Measurements from ENCODE around the gene TMEM245. TPM values are rescaled to one million over a fixed set of nuclear protein-coding genes. Genes with fewer than 3 reads are reported as not detected.

Gene TMEM245
- total and polyA plus RNA-seq, 2 donors (not counting 1 experiment from before 2014, with no cell fraction given): 48.2 to 48.8 TPM

DNA sequence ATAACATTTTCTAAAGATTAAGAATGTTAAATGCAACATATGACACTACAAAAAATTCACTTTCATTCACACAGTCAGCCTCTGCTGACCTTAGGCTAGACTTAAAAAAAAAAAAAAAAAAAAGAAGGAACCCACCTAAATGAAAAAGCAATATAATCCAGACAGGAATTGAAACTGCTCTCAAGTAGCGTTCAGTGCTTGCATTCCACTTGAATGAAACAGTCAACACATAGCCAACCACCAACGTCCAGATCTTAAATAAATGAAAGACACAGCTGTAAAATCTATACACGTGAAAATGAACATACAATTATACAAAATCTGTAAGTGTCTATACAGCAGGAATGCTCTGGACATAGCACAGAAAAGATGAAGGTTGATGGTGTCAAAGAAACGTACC, 11.4 kb downstream of the TMEM245 start:
- H3K27me3 ChIP-seq (ENCODE audit: control insufficient read depth, insufficient read depth, low read length): no peaks in the 10 kb centered on the region
- peaks cover 18% of the 10 kb centered on the region for H3K4me1 ChIP-seq (ENCODE audit: control insufficient read depth, extremely low read depth, insufficient read depth, low read length)
- peaks cover 77% of the 10 kb centered on the region for H3K79me2 ChIP-seq (ENCODE audit: control insufficient read depth, insufficient read depth, low read length)
- H3K4me3 ChIP-seq (replicated peaks in 1 of 4; ENCODE audit: control extremely low read depth in 1 of 4, insufficient read depth in 1 of 4, low read depth in 3 of 4, low read length in 4 of 4): peak overlapping the region in 3 of 4 experiments; percentile 22 to 38 (median 24)
- peak overlapping the region; percentile 70 for H3K27ac ChIP-seq (ENCODE audit: insufficient read depth, low read length)
- no peaks in the 10 kb centered on the region for H4K20me1 ChIP-seq (ENCODE audit: control insufficient read depth, extremely low read depth, insufficient read depth, low read length)
- DNase-seq (ENCODE audit: low read depth in 2 of 2): peak; percentile 56 to 81
- no peaks in the 10 kb centered on the region for H3K9me3 ChIP-seq (ENCODE audit: control insufficient read depth, insufficient read depth, low read depth, low read length)
- H3K9ac ChIP-seq (ENCODE audit: insufficient read depth, low read length): no peak overlapping the region
- no peaks in the 10 kb centered on the region for H3K36me3 ChIP-seq (ENCODE audit: control insufficient read depth, insufficient read depth, low read length)
- TF ChIP-seq, protein P1, sequence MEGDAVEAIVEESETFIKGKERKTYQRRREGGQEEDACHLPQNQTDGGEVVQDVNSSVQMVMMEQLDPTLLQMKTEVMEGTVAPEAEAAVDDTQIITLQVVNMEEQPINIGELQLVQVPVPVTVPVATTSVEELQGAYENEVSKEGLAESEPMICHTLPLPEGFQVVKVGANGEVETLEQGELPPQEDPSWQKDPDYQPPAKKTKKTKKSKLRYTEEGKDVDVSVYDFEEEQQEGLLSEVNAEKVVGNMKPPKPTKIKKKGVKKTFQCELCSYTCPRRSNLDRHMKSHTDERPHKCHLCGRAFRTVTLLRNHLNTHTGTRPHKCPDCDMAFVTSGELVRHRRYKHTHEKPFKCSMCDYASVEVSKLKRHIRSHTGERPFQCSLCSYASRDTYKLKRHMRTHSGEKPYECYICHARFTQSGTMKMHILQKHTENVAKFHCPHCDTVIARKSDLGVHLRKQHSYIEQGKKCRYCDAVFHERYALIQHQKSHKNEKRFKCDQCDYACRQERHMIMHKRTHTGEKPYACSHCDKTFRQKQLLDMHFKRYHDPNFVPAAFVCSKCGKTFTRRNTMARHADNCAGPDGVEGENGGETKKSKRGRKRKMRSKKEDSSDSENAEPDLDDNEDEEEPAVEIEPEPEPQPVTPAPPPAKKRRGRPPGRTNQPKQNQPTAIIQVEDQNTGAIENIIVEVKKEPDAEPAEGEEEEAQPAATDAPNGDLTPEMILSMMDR (conservative IDR thresholded peaks at IDR 0.05 in 1 of 2, IDR thresholded peaks at IDR 0.05 in 1 of 2; ENCODE audit: low read depth in 1 of 2, low read length in 2 of 2): no peak
- TF ChIP-seq EZH2 (IDR thresholded peaks at IDR 0.05; ENCODE audit: low read length, missing control alignments): no peak
- peak overlapping the region; percentile 67 for H3K4me2 ChIP-seq (ENCODE audit: extremely low read depth, insufficient read depth, low read length)
- H2AFZ ChIP-seq (ENCODE audit: low read length): no peak overlapping the region

DNA sequence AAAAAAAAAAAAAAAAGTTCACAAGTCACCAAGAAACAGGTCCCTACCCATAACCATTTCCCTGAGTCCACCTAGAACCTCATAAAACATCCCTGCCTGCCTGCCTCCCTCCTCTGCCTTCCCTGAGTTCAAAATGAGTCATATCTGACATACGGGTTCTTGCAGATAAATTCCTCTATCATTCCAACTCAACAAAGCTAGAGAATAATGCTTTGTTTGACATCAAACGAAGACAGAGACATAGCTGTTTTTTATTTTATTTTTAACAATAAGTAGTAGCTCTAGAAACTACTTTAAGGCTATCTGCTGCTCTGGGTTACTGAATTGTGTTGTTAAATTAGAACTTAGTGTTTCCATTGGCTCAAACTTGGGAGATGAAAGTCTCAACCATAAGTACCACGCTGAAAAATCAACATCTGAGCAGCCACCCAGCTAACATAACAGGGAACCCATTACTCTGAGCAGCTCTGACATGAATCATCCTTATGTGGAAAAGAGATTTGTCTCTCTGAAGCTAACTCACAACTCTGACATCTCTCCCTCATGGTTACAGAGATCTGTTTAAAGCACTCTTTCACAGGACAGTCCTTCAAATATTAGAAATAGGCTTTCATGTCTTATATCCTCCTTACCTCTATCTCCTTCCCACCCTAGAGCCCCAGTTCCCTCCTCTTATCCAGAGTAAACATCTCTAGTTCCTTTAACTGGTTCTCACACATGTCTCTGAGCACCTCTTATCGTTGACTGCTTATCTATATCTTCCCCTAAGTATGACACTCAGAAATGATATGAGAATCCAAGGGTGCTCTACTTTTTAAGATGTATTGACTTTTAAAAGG, 12.1 kb downstream of the TMEM245 start:
- H3K79me2 ChIP-seq (ENCODE audit: control insufficient read depth, insufficient read depth, low read length): peaks cover 78% of the 10 kb centered on the region
- peak overlapping the region in 3 of 4 experiments; percentile 22 to 38 (median 24) for H3K4me3 ChIP-seq (replicated peaks in 1 of 4; ENCODE audit: control extremely low read depth in 1 of 4, insufficient read depth in 1 of 4, low read depth in 3 of 4, low read length in 4 of 4)
- H3K9ac ChIP-seq (ENCODE audit: insufficient read depth, low read length): no peak overlapping the region
- no peak for TF ChIP-seq EZH2 (IDR thresholded peaks at IDR 0.05; ENCODE audit: low read length, missing control alignments)
- TF ChIP-seq, protein P1 (conservative IDR thresholded peaks at IDR 0.05 in 1 of 2, IDR thresholded peaks at IDR 0.05 in 1 of 2; ENCODE audit: low read depth in 1 of 2, low read length in 2 of 2): no peak
- H3K27ac ChIP-seq (ENCODE audit: insufficient read depth, low read length): peak overlapping the region; percentile 70
- H3K36me3 ChIP-seq (ENCODE audit: control insufficient read depth, insufficient read depth, low read length): no peaks in the 10 kb centered on the region
- DNase-seq (ENCODE audit: low read depth in 2 of 2): peak; percentile 62 to 84
- H3K4me1 ChIP-seq (ENCODE audit: control insufficient read depth, extremely low read depth, insufficient read depth, low read length): peaks cover 18% of the 10 kb centered on the region
- no peak overlapping the region for H2AFZ ChIP-seq (ENCODE audit: low read length)
- H3K4me2 ChIP-seq (ENCODE audit: extremely low read depth, insufficient read depth, low read length): peak overlapping the region; percentile 67
- no peaks in the 10 kb centered on the region for H3K27me3 ChIP-seq (ENCODE audit: control insufficient read depth, insufficient read depth, low read length)
- H3K9me3 ChIP-seq (ENCODE audit: control insufficient read depth, insufficient read depth, low read depth, low read length): no peaks in the 10 kb centered on the region
- no peaks in the 10 kb centered on the region for H4K20me1 ChIP-seq (ENCODE audit: control insufficient read depth, extremely low read depth, insufficient read depth, low read length)

DNA sequence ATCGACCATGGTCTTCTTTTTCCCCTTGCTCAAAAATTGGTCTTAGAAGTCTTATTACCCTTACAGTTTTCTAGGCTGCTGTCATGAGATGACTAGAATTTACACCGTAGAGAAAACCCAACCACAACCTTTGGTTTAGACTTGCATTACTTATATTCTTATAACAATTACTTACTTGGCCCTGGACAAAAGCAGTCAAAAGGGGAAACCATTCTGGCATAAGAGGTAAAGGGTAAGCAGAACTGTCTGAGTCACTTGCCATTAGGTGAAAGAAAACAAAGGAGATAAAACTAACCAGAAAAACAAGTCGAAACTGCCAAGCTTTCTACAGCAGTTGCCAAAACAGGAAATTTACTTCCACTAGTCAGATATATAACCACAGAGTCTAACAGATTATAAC, 17.9 kb downstream of the TMEM245 start:
- H3K27me3 ChIP-seq (ENCODE audit: control insufficient read depth, insufficient read depth, low read length): no peaks in the 10 kb centered on the region

More for the DNA sequence above, 17.9 kb downstream of the TMEM245 start:
- Histone ChIP-seq H3K27ac (ENCODE audit: insufficient read depth, low read length) (no peak overlapping the region), H4K20me1 (ENCODE audit: control insufficient read depth, extremely low read depth, insufficient read depth, low read length) (no peaks in the 10 kb centered on the region), H3K9ac (ENCODE audit: insufficient read depth, low read length) (no peak overlapping the region), H3K4me1 (ENCODE audit: control insufficient read depth, extremely low read depth, insufficient read depth, low read length) (peaks cover 11% of the 10 kb centered on the region), H3K4me2 (ENCODE audit: extremely low read depth, insufficient read depth, low read length) (no peak overlapping the region), H3K79me2 (ENCODE audit: control insufficient read depth, insufficient read depth, low read length) (peaks cover 76% of the 10 kb centered on the region), H3K9me3 (ENCODE audit: control insufficient read depth, insufficient read depth, low read depth, low read length) (no peaks in the 10 kb centered on the region), H3K36me3 (ENCODE audit: control insufficient read depth, insufficient read depth, low read length) (no peaks in the 10 kb centered on the region), H2AFZ (ENCODE audit: low read length) (no peak overlapping the region), H3K4me3 (replicated peaks in 1 of 4; ENCODE audit: control extremely low read depth in 1 of 4, insufficient read depth in 1 of 4, low read depth in 3 of 4, low read length in 4 of 4) (no peak overlapping the region)
- TF ChIP-seq, protein P1 (conservative IDR thresholded peaks at IDR 0.05 in 1 of 2, IDR thresholded peaks at IDR 0.05 in 1 of 2; ENCODE audit: low read depth in 1 of 2, low read length in 2 of 2): no peak
- TF ChIP-seq EZH2 (IDR thresholded peaks at IDR 0.05; ENCODE audit: low read length, missing control alignments): no peak
- DNase-seq (ENCODE audit: low read depth in 2 of 2): peak; percentile 54 to 97
